ENCODE data around the gene RFX1. TPM values are rescaled to one million over a fixed set of nuclear protein-coding genes. Genes with fewer than 3 reads are reported as not detected.
A peak's percentile ranks its signal among the peaks of the same experiment; 100 is the strongest.
"Not testable (repeated sequence)": the region's sequence is repeated elsewhere in the genome, so short reads cannot be mapped to it uniquely, and the experiment has no call there.

The RFX1 gene
- total RNA-seq, 1 donor from 2014 or later = 17.0 TPM

- peaks cover 36% of the 10 kb centered on the region for H3K36me3 Mint-ChIP-seq (ENCODE audit: low read depth)
- H3K9me3 Mint-ChIP-seq; H3K4me3 Mint-ChIP-seq; H3K27me3 Mint-ChIP-seq (ENCODE audit: insufficient read depth); H3K4me1 Mint-ChIP-seq (ENCODE audit: low read depth); H3K27ac Mint-ChIP-seq; intact Hi-C loops (cut with micrococcal nuclease); DNase-seq (ENCODE audit: low spot score): not testable (repeated sequence)
Observed at GRCh38 chr19:13922118-13922517, 84.0 kb downstream of the RFX1 start.

- peak overlapping the region; percentile 37 for H3K27ac Mint-ChIP-seq
- no peaks in the 10 kb centered on the region for H3K27me3 Mint-ChIP-seq (ENCODE audit: insufficient read depth)
- no peak for DNase-seq (ENCODE audit: low spot score)
- H3K36me3 Mint-ChIP-seq (ENCODE audit: low read depth) = peaks cover 34% of the 10 kb centered on the region
- peaks cover 4% of the 10 kb centered on the region for H3K9me3 Mint-ChIP-seq
- H3K4me1 Mint-ChIP-seq (ENCODE audit: low read depth) = no peaks in the 10 kb centered on the region
- H3K4me3 Mint-ChIP-seq = no peak overlapping the region
- intact Hi-C loops (cut with micrococcal nuclease) = loop anchor here (1.0 kb wide), 1 partner anchor 15 kb away; the partner anchor contains the start of genes BRME1 and CC2D1A
Observed at GRCh38 chr19:13920940-13921747, 85.0 kb downstream of the RFX1 start.

- no peaks in the 10 kb centered on the region for H3K27me3 Mint-ChIP-seq (ENCODE audit: insufficient read depth)
- H3K27ac Mint-ChIP-seq = no peak overlapping the region
- H3K4me3 Mint-ChIP-seq = no peak overlapping the region
- peaks cover 34% of the 10 kb centered on the region for H3K36me3 Mint-ChIP-seq (ENCODE audit: low read depth)
- H3K9me3 Mint-ChIP-seq = peaks cover 4% of the 10 kb centered on the region
- H3K4me1 Mint-ChIP-seq (ENCODE audit: low read depth) = no peaks in the 10 kb centered on the region
- no peak for DNase-seq (ENCODE audit: low spot score)
- intact Hi-C loops (cut with micrococcal nuclease) = no loop called here
Observed at GRCh38 chr19:13920524-13920923, 85.6 kb downstream of the RFX1 start.

GRCh38 chr19:13918726-13919411, 87.3 kb downstream of the RFX1 start:
- Mint-ChIP-seq H3K36me3 (ENCODE audit: low read depth) (peaks cover 31% of the 10 kb centered on the region), H3K4me1 (ENCODE audit: low read depth) (no peaks in the 10 kb centered on the region)
- intact Hi-C loops (cut with micrococcal nuclease) = no loop called here

GRCh38 chr19:13917888-13918406, 88.2 kb downstream of the RFX1 start:
- no peaks in the 10 kb centered on the region for H3K27me3 Mint-ChIP-seq (ENCODE audit: insufficient read depth)
- H3K9me3 Mint-ChIP-seq = peaks cover 4% of the 10 kb centered on the region
- H3K4me3 Mint-ChIP-seq = no peak overlapping the region
- no peak overlapping the region for H3K27ac Mint-ChIP-seq
- DNase-seq (ENCODE audit: low spot score) = no peak
- intact Hi-C loops (cut with micrococcal nuclease) = no loop called here
- peaks cover 26% of the 10 kb centered on the region for H3K36me3 Mint-ChIP-seq (ENCODE audit: low read depth)
- H3K4me1 Mint-ChIP-seq (ENCODE audit: low read depth) = no peaks in the 10 kb centered on the region

More at GRCh38 chr19:13918726-13919411, 87.3 kb downstream of the RFX1 start:
- H3K4me3 Mint-ChIP-seq = no peak overlapping the region
- no peak for DNase-seq (ENCODE audit: low spot score)
- peaks cover 4% of the 10 kb centered on the region for H3K9me3 Mint-ChIP-seq
- H3K27me3 Mint-ChIP-seq (ENCODE audit: insufficient read depth) = no peaks in the 10 kb centered on the region
- no peak overlapping the region for H3K27ac Mint-ChIP-seq

- Mint-ChIP-seq H3K27ac (no peak overlapping the region), H3K4me3 (no peak overlapping the region), H3K4me1 (ENCODE audit: low read depth) (no peaks in the 10 kb centered on the region)
Observed at GRCh38 chr19:13914777-13915176, 91.3 kb downstream of the RFX1 start.

GRCh38 chr19:13913352-13913751, 92.8 kb downstream of the RFX1 start:
- Mint-ChIP-seq H3K27ac (no peak overlapping the region), H3K27me3 (ENCODE audit: insufficient read depth) (no peaks in the 10 kb centered on the region), H3K36me3 (ENCODE audit: low read depth) (peaks cover 10% of the 10 kb centered on the region), H3K9me3 (no peaks in the 10 kb centered on the region), H3K4me3 (no peak overlapping the region), H3K4me1 (ENCODE audit: low read depth) (no peaks in the 10 kb centered on the region)
- DNase-seq (ENCODE audit: low spot score) = no peak
- intact Hi-C loops (cut with micrococcal nuclease) = no loop called here

More at GRCh38 chr19:13914777-13915176, 91.3 kb downstream of the RFX1 start:
- no peaks in the 10 kb centered on the region for H3K9me3 Mint-ChIP-seq
- intact Hi-C loops (cut with micrococcal nuclease) = no loop called here
- peaks cover 7% of the 10 kb centered on the region for H3K36me3 Mint-ChIP-seq (ENCODE audit: low read depth)
- no peaks in the 10 kb centered on the region for H3K27me3 Mint-ChIP-seq (ENCODE audit: insufficient read depth)
- DNase-seq (ENCODE audit: low spot score) = no peak

Other genes starting within 250 kb of the RFX1 start
- gene MRI1, start 241.8 kb downstream of the RFX1 start, total RNA-seq = 43.3 and 46.5 TPM in 2 replicates
- 158 and 162 TPM in 2 replicates for gene C19orf53, start 231.9 kb downstream of the RFX1 start, total RNA-seq
- 7.6 and 7.9 TPM in 2 replicates for gene ZSWIM4, start 210.9 kb downstream of the RFX1 start, total RNA-seq
- gene NANOS3, start 129.2 kb downstream of the RFX1 start, total RNA-seq = 1.5 and 3.1 TPM in 2 replicates
- 16.6 and 20.5 TPM in 2 replicates for gene BRME1, start 100.2 kb downstream of the RFX1 start, total RNA-seq
- gene CC2D1A, start 100.1 kb downstream of the RFX1 start, total RNA-seq = 43.9 and 45.6 TPM in 2 replicates
- gene PODNL1, start 67.9 kb downstream of the RFX1 start, total RNA-seq = not detected in 2 replicates
- gene DCAF15, start 53.8 kb downstream of the RFX1 start, total RNA-seq = 57.8 and 61.5 TPM in 2 replicates
- not detected in 2 replicates for gene RLN3, start 21.8 kb upstream of the RFX1 start, total RNA-seq
- gene IL27RA, start 25.4 kb upstream of the RFX1 start, total RNA-seq = 82.5 and 84.9 TPM in 2 replicates
- gene PALM3, start 55.8 kb upstream of the RFX1 start, total RNA-seq = 0.65 TPM in 1 of 2 replicates, not detected in the other
- gene MISP3, start 66.5 kb upstream of the RFX1 start, total RNA-seq = 2.3 TPM in 2 replicates
- gene C19orf67, start 79.5 kb upstream of the RFX1 start, total RNA-seq = 0.67 and 1.1 TPM in 2 replicates
- gene SAMD1, start 84.4 kb upstream of the RFX1 start, total RNA-seq = 130 TPM in 2 replicates
- gene PRKACA, start 111.4 kb upstream of the RFX1 start, total RNA-seq = 58.6 and 63.7 TPM in 2 replicates
- 76.3 and 77.4 TPM in 2 replicates for gene ASF1B, start 130.3 kb upstream of the RFX1 start, total RNA-seq
- 11.6 and 12.4 TPM in 2 replicates for gene ADGRL1, start 199.8 kb upstream of the RFX1 start, total RNA-seq